IPS DF 4.7 (cell line): Measurements from ENCODE around the gene SOBP.
"Not testable (repeated sequence)": the region's sequence is repeated elsewhere in the genome, so short reads cannot be mapped to it uniquely, and the experiment has no call there.

Experiments used
- DNase-seq: peaks from one replicate; pipeline ENCODE4 v3.0.0-alpha.2; 2013; ENCODE audit warnings: low spot score; ENCODE audit errors: extremely low read depth

Gene SOBP

GRCh38 chr6:107550241-107550840, 60.4 kb downstream of the SOBP start:
- no peak for DNase-seq

GRCh38 chr6:107550906-107551305, 61.0 kb downstream of the SOBP start:
- DNase-seq, result no peak

GRCh38 chr6:107553121-107553520, 63.2 kb downstream of the SOBP start:
- DNase-seq, result not testable (repeated sequence)

GRCh38 chr6:107554326-107554725, 64.4 kb downstream of the SOBP start:
- DNase-seq, result no peak

GRCh38 chr6:107554918-107555317, 65.0 kb downstream of the SOBP start:
- DNase-seq, result no peak

GRCh38 chr6:107555449-107555848, 65.5 kb downstream of the SOBP start:
- DNase-seq, result no peak

- no peak for DNase-seq
Observed at GRCh38 chr6:107556082-107556481, 66.2 kb downstream of the SOBP start.

GRCh38 chr6:107557698-107558097, 67.8 kb downstream of the SOBP start:
- DNase-seq, result no peak

GRCh38 chr6:107560657-107561056, 70.7 kb downstream of the SOBP start:
- no peak for DNase-seq

- no peak for DNase-seq
Observed at GRCh38 chr6:107561306-107561705, 71.4 kb downstream of the SOBP start.

GRCh38 chr6:107563694-107564588, 74.0 kb downstream of the SOBP start:
- DNase-seq, result no peak

- no peak for DNase-seq
Observed at GRCh38 chr6:107564589-107564951, 74.7 kb downstream of the SOBP start.

- DNase-seq, result no peak
Observed at GRCh38 chr6:107565165-107565723, 75.3 kb downstream of the SOBP start.

- DNase-seq, result no peak
Observed at GRCh38 chr6:107567643-107568042, 77.7 kb downstream of the SOBP start.

GRCh38 chr6:107569473-107569872, 79.6 kb downstream of the SOBP start:
- no peak for DNase-seq

- DNase-seq, result no peak
Observed at GRCh38 chr6:107571354-107571753, 81.4 kb downstream of the SOBP start.

GRCh38 chr6:107572886-107573285, 83.0 kb downstream of the SOBP start:
- no peak for DNase-seq

GRCh38 chr6:107574856-107575255, 84.9 kb downstream of the SOBP start:
- no peak for DNase-seq

GRCh38 chr6:107576852-107577251, 86.9 kb downstream of the SOBP start:
- DNase-seq, result no peak

- peak; percentile 28 for DNase-seq
Observed at GRCh38 chr6:107578642-107579341, 88.9 kb downstream of the SOBP start.

- DNase-seq, result no peak
Observed at GRCh38 chr6:107579456-107580056, 89.6 kb downstream of the SOBP start.

- DNase-seq, result no peak
Observed at GRCh38 chr6:107582086-107582485, 92.2 kb downstream of the SOBP start.
